IPS DF 19.7 (cell line): ENCODE results near the gene BCAN.

Experiments
- DNase-seq: peaks from one replicate; pipeline ENCODE4 v3.0.0-alpha.2; 2013; ENCODE audit warnings: low read depth, low spot score

BCAN gene

DNA sequence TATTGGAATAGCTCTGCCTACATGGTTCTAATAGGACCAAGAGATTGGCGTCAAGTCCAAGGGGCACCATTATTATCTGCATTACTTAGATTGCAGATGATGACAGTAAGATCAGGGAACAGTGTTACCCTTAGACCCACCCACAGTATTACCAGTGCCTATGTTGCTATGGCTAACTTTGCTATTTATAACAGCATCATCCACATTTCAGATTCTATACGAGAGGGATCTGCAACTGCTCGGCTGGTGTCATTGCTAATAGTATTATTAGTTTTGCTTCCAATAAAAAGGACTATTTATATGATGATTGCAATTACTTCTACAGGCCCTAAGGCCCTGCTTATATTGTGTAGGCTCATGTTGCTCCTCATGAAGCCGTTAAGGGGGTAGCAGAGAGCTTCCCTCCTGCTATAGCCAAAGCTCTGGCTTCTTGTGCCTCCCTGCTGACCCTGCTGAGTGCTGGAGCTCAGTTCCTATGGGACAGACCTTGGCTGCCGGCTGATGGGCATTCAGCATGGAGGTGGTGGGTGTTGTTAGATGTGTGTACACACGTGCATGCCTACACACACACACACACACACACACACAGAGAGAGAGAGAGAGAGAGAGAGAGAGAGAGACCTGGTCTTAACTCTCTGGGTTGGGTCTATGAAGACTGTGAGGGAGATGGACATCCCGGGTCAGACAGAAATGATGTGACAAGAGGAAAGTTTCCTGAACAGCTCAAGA is 1.3 kb downstream of the BCAN start:
- DNase-seq: no peak

GRCh38 chr1:156643778-156644092 is 1.8 kb downstream of the BCAN start:
- DNase-seq: no peak

DNA sequence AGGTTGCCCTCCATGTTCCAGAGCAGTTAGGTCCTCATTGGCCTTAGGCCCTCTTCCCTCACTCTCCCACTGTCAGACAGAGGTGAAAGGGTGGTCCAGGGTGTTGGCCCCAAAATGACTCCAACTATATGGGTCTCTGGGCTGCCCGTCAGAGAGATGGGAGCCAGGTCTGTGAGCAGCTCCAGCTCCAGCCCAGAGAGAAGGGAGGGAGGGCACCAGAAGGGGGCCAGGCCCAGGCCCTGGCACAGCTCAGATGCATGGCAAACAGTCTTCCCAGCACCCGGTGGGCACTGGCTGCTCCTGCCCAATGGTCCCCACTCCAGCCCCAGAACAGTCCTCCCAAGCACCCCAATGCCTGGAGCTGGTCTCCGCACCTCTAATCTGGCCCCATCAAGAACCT is 2.2 kb downstream of the BCAN start:
- DNase-seq: no peak

DNA sequence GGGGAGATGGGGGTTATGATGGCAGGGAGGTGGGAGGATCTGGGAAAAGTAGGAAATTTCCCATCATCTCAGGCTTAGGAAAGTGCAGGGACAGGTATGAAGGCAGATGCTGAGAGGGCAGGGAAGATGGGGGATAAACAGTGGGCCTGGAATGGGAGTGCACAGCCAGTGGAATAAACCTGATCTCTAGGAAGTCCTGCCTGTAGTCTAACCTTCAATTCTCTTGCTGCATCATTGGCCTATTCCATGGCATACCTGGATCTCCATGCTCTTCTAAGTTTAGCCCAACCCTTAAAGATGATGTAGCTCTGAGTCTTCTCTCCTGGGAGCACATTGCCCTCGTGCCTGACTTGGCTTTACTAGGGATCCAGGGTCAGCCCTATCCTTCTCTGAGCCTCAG is 2.7 kb downstream of the BCAN start:
- DNase-seq: no peak

- no peak for DNase-seq
Observed at GRCh38 chr1:156645056-156645455, 3.1 kb downstream of the BCAN start.

DNA sequence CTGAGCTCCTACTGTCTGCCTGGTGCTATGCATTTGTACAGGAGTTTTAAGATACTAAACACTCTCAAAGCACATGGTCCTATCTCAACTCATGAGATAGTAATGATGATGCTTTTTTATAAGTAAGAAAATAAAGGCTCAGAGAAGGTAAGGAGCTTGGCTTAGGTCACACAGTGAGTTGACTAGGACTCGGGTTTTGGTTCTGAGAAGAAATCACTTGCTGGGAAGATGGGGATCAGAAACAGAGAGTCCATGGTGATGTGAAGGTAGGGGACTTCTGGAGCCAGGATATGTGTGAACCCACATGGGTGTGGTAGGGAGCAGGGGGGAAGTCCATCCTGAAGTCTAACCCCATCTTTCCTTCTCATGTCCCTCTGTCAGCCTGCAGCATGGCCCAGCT is 3.7 kb downstream of the BCAN start:
- DNase-seq: no peak

DNA sequence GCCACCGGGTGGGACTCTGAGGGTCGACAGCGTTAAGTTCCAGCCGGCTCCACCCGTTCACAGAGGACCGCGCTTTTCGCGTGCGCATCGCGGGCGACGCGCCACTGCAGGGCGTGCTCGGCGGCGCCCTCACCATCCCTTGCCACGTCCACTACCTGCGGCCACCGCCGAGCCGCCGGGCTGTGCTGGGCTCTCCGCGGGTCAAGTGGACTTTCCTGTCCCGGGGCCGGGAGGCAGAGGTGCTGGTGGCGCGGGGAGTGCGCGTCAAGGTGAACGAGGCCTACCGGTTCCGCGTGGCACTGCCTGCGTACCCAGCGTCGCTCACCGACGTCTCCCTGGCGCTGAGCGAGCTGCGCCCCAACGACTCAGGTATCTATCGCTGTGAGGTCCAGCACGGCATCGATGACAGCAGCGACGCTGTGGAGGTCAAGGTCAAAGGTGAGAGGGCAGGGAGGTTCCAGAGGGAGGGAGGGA is 4.9 kb downstream of the BCAN start:
- DNase-seq: no peak

DNA sequence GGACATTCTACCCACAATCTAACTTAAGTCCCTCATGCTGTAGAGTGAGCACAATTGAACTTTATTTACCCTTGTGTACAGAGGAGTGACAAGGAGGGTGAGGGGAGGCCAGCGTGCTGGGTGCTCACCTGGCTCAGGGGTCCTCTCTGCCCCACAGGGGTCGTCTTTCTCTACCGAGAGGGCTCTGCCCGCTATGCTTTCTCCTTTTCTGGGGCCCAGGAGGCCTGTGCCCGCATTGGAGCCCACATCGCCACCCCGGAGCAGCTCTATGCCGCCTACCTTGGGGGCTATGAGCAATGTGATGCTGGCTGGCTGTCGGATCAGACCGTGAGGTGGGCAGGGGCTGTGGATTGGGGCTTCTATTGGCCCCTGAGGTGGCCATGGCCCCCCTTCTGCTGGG is 5.4 kb downstream of the BCAN start:
- DNase-seq: no peak

- no peak for DNase-seq
Observed at GRCh38 chr1:156648496-156648895, 6.6 kb downstream of the BCAN start.

GRCh38 chr1:156648951-156649350 is 7.0 kb downstream of the BCAN start:
- DNase-seq: no peak

GRCh38 chr1:156652131-156652991 is 10.4 kb downstream of the BCAN start:
- no peak for DNase-seq

DNA sequence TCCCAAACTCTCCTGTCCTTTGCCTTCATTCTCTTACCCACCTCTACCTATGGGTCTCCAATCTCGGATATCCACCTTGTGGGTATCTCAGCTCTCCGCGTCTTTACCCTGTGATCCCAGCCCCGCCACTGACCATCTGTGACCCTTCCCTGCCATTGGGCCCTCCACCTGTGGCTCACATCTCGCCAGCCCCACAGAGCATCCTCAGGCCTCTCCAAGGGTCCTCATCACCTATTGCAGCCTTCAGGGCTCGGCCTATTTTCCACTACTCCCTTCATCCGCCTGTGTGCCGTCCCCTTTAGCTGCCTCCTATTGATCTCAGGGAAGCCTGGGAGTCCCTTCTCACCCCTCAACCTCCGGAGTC is 11.1 kb downstream of the BCAN start:
- no peak for DNase-seq

GRCh38 chr1:156654700-156655099 is 12.8 kb downstream of the BCAN start:
- no peak for DNase-seq

GRCh38 chr1:156655151-156655903 is 13.4 kb downstream of the BCAN start:
- DNase-seq: no peak

GRCh38 chr1:156655904-156656516 is 14.1 kb downstream of the BCAN start:
- no peak for DNase-seq

GRCh38 chr1:156656806-156657740 is 15.2 kb downstream of the BCAN start:
- no peak for DNase-seq

GRCh38 chr1:156657741-156658319 is 15.9 kb downstream of the BCAN start:
- no peak for DNase-seq

DNA sequence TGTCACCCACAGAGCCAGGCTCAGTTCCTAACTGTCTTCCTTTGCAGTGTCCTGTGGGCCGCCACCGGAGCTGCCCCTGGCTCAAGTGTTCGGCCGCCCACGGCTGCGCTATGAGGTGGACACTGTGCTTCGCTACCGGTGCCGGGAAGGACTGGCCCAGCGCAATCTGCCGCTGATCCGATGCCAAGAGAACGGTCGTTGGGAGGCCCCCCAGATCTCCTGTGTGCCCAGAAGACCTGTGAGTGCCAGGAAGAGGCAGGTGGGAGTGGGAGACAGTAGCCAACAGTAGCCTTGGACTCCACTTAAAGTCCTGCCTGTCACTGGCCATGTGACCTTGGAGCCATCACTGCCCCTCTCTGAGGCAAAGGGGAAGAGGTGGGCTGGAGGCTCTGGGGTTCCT is 16.6 kb downstream of the BCAN start:
- no peak for DNase-seq

GRCh38 chr1:156658945-156659574 is 17.1 kb downstream of the BCAN start:
- DNase-seq: no peak

- DNase-seq: no peak
Observed at GRCh38 chr1:156659661-156659987, 17.7 kb downstream of the BCAN start.
